IMR-90 (cell line): Measurements from ENCODE around the gene PCDHB6. TPM values are rescaled to one million over a fixed set of nuclear protein-coding genes. Genes with fewer than 3 reads are reported as not detected.

Experiments used
- ATAC-seq: fragments of 200-7000 bp; cut with Tn5 transposase; 2 replicates; pipeline ENCODE4 v1.9.1; 2020; ENCODE audit warnings: low read depth, mild to moderate bottlenecking, moderate library complexity
- BruUV-seq: library from RNA; stranded (reverse); fragments of 400-500 nt; replicated peaks from 2 replicates; lab custom pipeline; 2021; lab: Mats Ljungman, UMichigan
- CTCF ChIA-PET: fragments of 300-600 bp; formaldehyde crosslinking; extraction: SDS; loops from one replicate; lab custom pipeline; 2021; ENCODE audit warnings: antibody characterized with exemption; lab: Yijun Ruan, JAX
- POLR2A ChIA-PET: fragments of 300-600 bp; sonication (Branson Sonifier 250); formaldehyde crosslinking; loops from one replicate; lab custom pipeline; 2022; ENCODE audit warnings: antibody characterized with exemption; ENCODE audit not compliant: unreplicated experiment; lab: Charles Lee
- DNase-seq: peaks from one replicate; pipeline ENCODE4 v3.0.0; 2013
- H2AFZ ChIP-seq: replicated peaks from 2 replicates; pipeline ENCODE3; 2013; ENCODE audit warnings: low read length, mild to moderate bottlenecking; ENCODE audit not compliant: poor library complexity
- H2AK5ac ChIP-seq: 2 replicates; pipeline ENCODE4 v1.6.1; 2013; ENCODE audit warnings: low read depth, low read length, inconsistent platforms
- H2AK9ac ChIP-seq: replicated peaks from 2 replicates; pipeline ENCODE3; 2013; ENCODE audit warnings: mild to moderate bottlenecking, low read depth, low read length, moderate library complexity; ENCODE audit not compliant: poor library complexity
- H2BK120ac ChIP-seq: 2 replicates; pipeline ENCODE4 v1.6.1; 2013; ENCODE audit warnings: low read depth, low read length, inconsistent platforms
- H2BK15ac ChIP-seq: 3 replicates; pipeline ENCODE4 v1.6.1; 2013; ENCODE audit warnings: low read depth, low read length, inconsistent platforms
- H2BK20ac ChIP-seq: 2 replicates; pipeline ENCODE4 v1.6.1; 2013; ENCODE audit warnings: low read depth, mild to moderate bottlenecking, inconsistent platforms, low read length, moderate library complexity
- H2BK5ac ChIP-seq: 2 replicates; pipeline ENCODE4 v1.6.1; 2013; ENCODE audit warnings: mild to moderate bottlenecking, low read depth, low read length, inconsistent platforms; ENCODE audit not compliant: poor library complexity, severe bottlenecking
- H3K14ac ChIP-seq: replicated peaks from 2 replicates; pipeline ENCODE4 v1.6.1; 2013; ENCODE audit warnings: low read depth, low read length, inconsistent platforms
- H3K18ac ChIP-seq: 2 replicates; pipeline ENCODE4 v1.6.1; 2013; ENCODE audit warnings: low read depth, low read length, control low read depth
- H3K23ac ChIP-seq: 2 replicates; pipeline ENCODE4 v1.6.1; 2013; ENCODE audit warnings: low read depth, low read length, inconsistent platforms
- H3K27ac ChIP-seq: 2 replicates; pipeline ENCODE4 v1.5.1; 2013; ENCODE audit warnings: mild to moderate bottlenecking, control low read depth, low read length; ENCODE audit not compliant: insufficient read depth
- H3K27me3 ChIP-seq: 2 replicates; pipeline ENCODE4 v1.6.1; 2013; ENCODE audit warnings: low read length; ENCODE audit not compliant: control insufficient read depth, insufficient read depth
- H3K36me3 ChIP-seq: 2 replicates; pipeline ENCODE4 v1.6.1; 2013; ENCODE audit warnings: low read length, mixed read lengths; ENCODE audit not compliant: control insufficient read depth, insufficient read depth
- H3K4ac ChIP-seq: 2 replicates; pipeline ENCODE4 v1.6.1; 2013; ENCODE audit warnings: low read depth, low read length, inconsistent platforms
- H3K4me1 ChIP-seq: 2 replicates; pipeline ENCODE4 v1.6.1; 2013; ENCODE audit warnings: low read length, mixed read lengths; ENCODE audit not compliant: control insufficient read depth, insufficient read depth
- H3K4me2 ChIP-seq: 2 replicates; pipeline ENCODE4 v1.6.1; 2013; ENCODE audit warnings: low read depth, mild to moderate bottlenecking, control low read depth, low read length, moderate library complexity
- H3K4me3 ChIP-seq: 2 replicates; pipeline ENCODE4 v1.5.1; 2013; ENCODE audit warnings: low read depth, mild to moderate bottlenecking, control low read depth, low read length, moderate library complexity; ENCODE audit not compliant: insufficient read depth
- H3K56ac ChIP-seq: 2 replicates; pipeline ENCODE4 v1.6.1; 2013; ENCODE audit warnings: low read length, inconsistent platforms; ENCODE audit not compliant: insufficient read depth; ENCODE audit errors: extremely low read depth
- H3K79me1 ChIP-seq, 2 experiments: 2 replicates each; pipeline ENCODE4 v1.6.1; 2013; ENCODE audit warnings: low read length in 2 of 2, inconsistent platforms in 1 of 2, low read depth in 1 of 2
- H3K9ac ChIP-seq: 2 replicates; pipeline ENCODE4 v1.6.1; 2013; ENCODE audit warnings: low read depth, low read length, control low read depth
- H3K9me1 ChIP-seq: 2 replicates; pipeline ENCODE4 v1.6.1; 2013; ENCODE audit warnings: low read length, inconsistent platforms; ENCODE audit not compliant: insufficient read depth
- H3K9me3 ChIP-seq: 2 replicates; pipeline ENCODE4 v1.6.1; 2013; ENCODE audit warnings: low read length; ENCODE audit not compliant: control insufficient read depth, insufficient read depth
- H4K20me1 ChIP-seq: 2 replicates; pipeline ENCODE4 v1.6.1; 2013; ENCODE audit warnings: low read length, inconsistent platforms; ENCODE audit not compliant: insufficient read depth
- H4K5ac ChIP-seq: 2 replicates; pipeline ENCODE4 v1.6.1; 2013; ENCODE audit warnings: mild to moderate bottlenecking, low read depth, low read length, control low read depth
- H4K8ac ChIP-seq, 2 experiments: 2 replicates each; pipeline ENCODE4 v1.6.1; 2013; ENCODE audit warnings: low read depth in 2 of 2, low read length in 2 of 2, control low read depth in 1 of 2, inconsistent platforms in 1 of 2
- H4K91ac ChIP-seq: 2 replicates; pipeline ENCODE4 v1.6.1; 2013; ENCODE audit warnings: low read depth, low read length, inconsistent platforms; ENCODE audit not compliant: insufficient read depth
- RFX5 ChIP-seq: IDR thresholded peaks from 2 replicates; pipeline ENCODE4 v1.8.0; 2012; ENCODE audit warnings: low read depth, mild to moderate bottlenecking, low read length, moderate library complexity
- WGBS, 2 experiments: methylation state at CpG; one replicate each; pipeline versions ENCODE4 v1.1.5 to v1.1.7; 2013; ENCODE audit warnings: missing lambda C conversion rate in 2 of 2; ENCODE audit not compliant: insufficient read length in 1 of 2; ENCODE audit errors: extremely low coverage in 2 of 2; 5-methylcytosine and 5-hydroxymethylcytosine counted together
- dilution Hi-C: fragments of 300-500 bp; cut with HindIII; formaldehyde crosslinking; loops from one replicate; pipeline ENCODE4 v1.14.3; 2018; ENCODE audit warnings: low sequenced_read_pairs; ENCODE audit not compliant: unreplicated experiment
- in situ Hi-C: fragments of 300-500 bp; cut with MboI; formaldehyde crosslinking; loops from 3 replicates; pipeline ENCODE4 v1.14.3; 2019; ENCODE audit warnings: low sequenced_read_pairs, inconsistent platforms, mixed read lengths
- intact Hi-C: fragments of 100-400 bp; cut with micrococcal nuclease; formaldehyde crosslinking; loops from 2 replicates; pipeline ENCODE4 v1.10.0; 2022
- polyA plus RNA-seq, 3 experiments: library from polyadenylated mRNA; depleted of rRNA; stranded (reverse); fragments of >200 nt; gene quantifications; 2 replicates each; pipeline ENCODE4 v1.2.3, GENCODE V29; 2012; ENCODE audit warnings: low replicate concordance in 1 of 3
- total RNA-seq: library from RNA; depleted of rRNA; stranded (reverse); fragments of >200 nt; gene quantifications from 2 replicates; pipeline ENCODE4 v1.2.3, GENCODE V29; 2012

PCDHB6 gene
- total and polyA plus RNA-seq, 2 of the 4 experiments (the other 2 are of a cell fraction) = under 0.01 to 0.07 TPM

DNA sequence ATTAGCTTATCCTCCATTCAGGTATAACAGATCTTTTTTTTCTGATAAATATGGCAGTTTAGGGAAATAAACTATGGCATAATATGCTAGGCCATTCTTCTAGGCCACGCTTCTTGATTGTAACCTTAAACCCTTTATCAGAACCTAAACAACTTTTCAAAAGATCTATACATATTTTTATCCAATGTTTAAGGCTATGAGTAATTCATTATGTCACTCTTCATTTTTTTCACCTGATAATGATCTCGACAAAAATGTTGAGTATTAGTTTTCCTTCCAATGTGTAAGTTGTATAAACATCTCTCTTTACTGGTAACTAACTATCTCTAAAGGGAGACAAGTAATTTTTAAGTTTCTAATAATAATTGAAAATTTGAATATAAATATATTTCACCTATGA lies 30.6 kb upstream of the PCDHB6 start:
- BruUV-seq = no TSS peak
- Histone ChIP-seq H4K5ac (no peak overlapping the region), H2BK15ac (no peak overlapping the region), H2BK120ac (no peak overlapping the region), H3K4me3 (no peak overlapping the region), H2AK9ac (no peak overlapping the region), H2BK20ac (no peak overlapping the region), H3K9me1 (no peaks in the 10 kb centered on the region), H2BK5ac (no peak overlapping the region), H4K8ac (no peak overlapping the region), H3K36me3 (no peaks in the 10 kb centered on the region), H2AK5ac (no peak overlapping the region), H3K18ac (no peak overlapping the region), H3K14ac (no peak overlapping the region), H4K91ac (no peak overlapping the region), H3K9me3 (peaks cover 12% of the 10 kb centered on the region), H3K4ac (no peak overlapping the region), H3K4me1 (no peaks in the 10 kb centered on the region), H4K20me1 (no peaks in the 10 kb centered on the region), H3K56ac (no peak overlapping the region), H3K23ac (no peak overlapping the region), H3K27ac (no peak overlapping the region), H3K27me3 (no peaks in the 10 kb centered on the region), H3K4me2 (no peak overlapping the region), H3K9ac (no peak overlapping the region), H3K79me1 (no peaks in the 10 kb centered on the region), H2AFZ (no peak overlapping the region)
- CTCF ChIA-PET = no interaction called here
- dilution Hi-C loops = no loop called here
- no peak for TF ChIP-seq RFX5
- POLR2A ChIA-PET = no interaction called here
- in situ Hi-C loops = no loop called here
- WGBS, 2 experiments = no CpG with 5 or more reads among the region's 2 CpGs
- ATAC-seq = no peak
- intact Hi-C loops = no loop called here
- DNase-seq = no peak
